ENCODE measurements around the gene COPE.

COPE gene

GRCh38 chr19:18889949-18890745, 29.0 kb downstream of the COPE start:
- H3K36me3 ChIP-seq (ENCODE audit: insufficient read depth, low read length): no peaks in the 10 kb centered on the region

GRCh38 chr19:18886972-18887371, 32.2 kb downstream of the COPE start:
- Histone ChIP-seq H3K4me1 (ENCODE audit: control insufficient read depth, insufficient read depth, low read length, unreplicated experiment) (no peaks in the 10 kb centered on the region), H3K27me3 (ENCODE audit: insufficient read depth, low read length) (no peaks in the 10 kb centered on the region), H2AFZ (ENCODE audit: low read length, unreplicated experiment) (no peak overlapping the region), H3K4me3 (ENCODE audit: low read depth, low read length) (no peak overlapping the region), H3K79me2 (ENCODE audit: control insufficient read depth, insufficient read depth, low read length, unreplicated experiment) (no peaks in the 10 kb centered on the region), H3K27ac (ENCODE audit: low read depth, low read length) (no peak overlapping the region), H3K36me3 (ENCODE audit: insufficient read depth, low read length) (no peaks in the 10 kb centered on the region)

More at GRCh38 chr19:18889949-18890745, 29.0 kb downstream of the COPE start:
- H3K4me3 ChIP-seq (ENCODE audit: low read depth, low read length): no peak overlapping the region
- H3K4me1 ChIP-seq (ENCODE audit: control insufficient read depth, insufficient read depth, low read length, unreplicated experiment): peaks cover 3% of the 10 kb centered on the region
- no peaks in the 10 kb centered on the region for H3K27me3 ChIP-seq (ENCODE audit: insufficient read depth, low read length)
- H3K79me2 ChIP-seq (ENCODE audit: control insufficient read depth, insufficient read depth, low read length, unreplicated experiment): no peaks in the 10 kb centered on the region
- H2AFZ ChIP-seq (ENCODE audit: low read length, unreplicated experiment): no peak overlapping the region
- no peak overlapping the region for H3K27ac ChIP-seq (ENCODE audit: low read depth, low read length)

- H2AFZ ChIP-seq (ENCODE audit: low read length, unreplicated experiment): no peak overlapping the region
- H3K27ac ChIP-seq (ENCODE audit: low read depth, low read length): no peak overlapping the region
- H3K4me3 ChIP-seq (ENCODE audit: low read depth, low read length): no peak overlapping the region
- H3K4me1 ChIP-seq (ENCODE audit: control insufficient read depth, insufficient read depth, low read length, unreplicated experiment): no peaks in the 10 kb centered on the region
- H3K36me3 ChIP-seq (ENCODE audit: insufficient read depth, low read length): no peaks in the 10 kb centered on the region
- no peaks in the 10 kb centered on the region for H3K27me3 ChIP-seq (ENCODE audit: insufficient read depth, low read length)
- no peaks in the 10 kb centered on the region for H3K79me2 ChIP-seq (ENCODE audit: control insufficient read depth, insufficient read depth, low read length, unreplicated experiment)
Measured at GRCh38 chr19:18883526-18884304, 35.5 kb downstream of the COPE start.

- no peak overlapping the region for H2AFZ ChIP-seq (ENCODE audit: low read length, unreplicated experiment)
- no peak overlapping the region for H3K27ac ChIP-seq (ENCODE audit: low read depth, low read length)
- no peaks in the 10 kb centered on the region for H3K79me2 ChIP-seq (ENCODE audit: control insufficient read depth, insufficient read depth, low read length, unreplicated experiment)
- no peaks in the 10 kb centered on the region for H3K27me3 ChIP-seq (ENCODE audit: insufficient read depth, low read length)
- peaks cover 5% of the 10 kb centered on the region; the same call in 1 of the 2 replicates for H3K36me3 ChIP-seq (ENCODE audit: insufficient read depth, low read length)
- no peaks in the 10 kb centered on the region for H3K4me1 ChIP-seq (ENCODE audit: control insufficient read depth, insufficient read depth, low read length, unreplicated experiment)
- no peak overlapping the region for H3K4me3 ChIP-seq (ENCODE audit: low read depth, low read length)
Measured at GRCh38 chr19:18881491-18881890, 37.7 kb downstream of the COPE start.

- Histone ChIP-seq H3K27ac (ENCODE audit: low read depth, low read length) (no peak overlapping the region), H2AFZ (ENCODE audit: low read length, unreplicated experiment) (no peak overlapping the region), H3K4me3 (ENCODE audit: low read depth, low read length) (no peak overlapping the region), H3K27me3 (ENCODE audit: insufficient read depth, low read length) (no peaks in the 10 kb centered on the region), H3K36me3 (ENCODE audit: insufficient read depth, low read length) (peaks cover 5% of the 10 kb centered on the region; the same call in 1 of the 2 replicates), H3K79me2 (ENCODE audit: control insufficient read depth, insufficient read depth, low read length, unreplicated experiment) (no peaks in the 10 kb centered on the region), H3K4me1 (ENCODE audit: control insufficient read depth, insufficient read depth, low read length, unreplicated experiment) (no peaks in the 10 kb centered on the region)
Measured at GRCh38 chr19:18879579-18880373, 39.4 kb downstream of the COPE start.

- H3K4me3 ChIP-seq (ENCODE audit: low read depth, low read length): no peak overlapping the region
- H3K27me3 ChIP-seq (ENCODE audit: insufficient read depth, low read length): no peaks in the 10 kb centered on the region
- H3K27ac ChIP-seq (ENCODE audit: low read depth, low read length): no peak overlapping the region
- H3K36me3 ChIP-seq (ENCODE audit: insufficient read depth, low read length): peaks cover 5% of the 10 kb centered on the region; the same call in 1 of the 2 replicates
- H3K79me2 ChIP-seq (ENCODE audit: control insufficient read depth, insufficient read depth, low read length, unreplicated experiment): no peaks in the 10 kb centered on the region
- H3K4me1 ChIP-seq (ENCODE audit: control insufficient read depth, insufficient read depth, low read length, unreplicated experiment): no peaks in the 10 kb centered on the region
- H2AFZ ChIP-seq (ENCODE audit: low read length, unreplicated experiment): no peak overlapping the region
Measured at GRCh38 chr19:18878858-18879578, 40.2 kb downstream of the COPE start.

- Histone ChIP-seq H3K27ac (ENCODE audit: low read depth, low read length) (no peak overlapping the region), H3K4me1 (ENCODE audit: control insufficient read depth, insufficient read depth, low read length, unreplicated experiment) (no peaks in the 10 kb centered on the region), H2AFZ (ENCODE audit: low read length, unreplicated experiment) (no peak overlapping the region), H3K27me3 (ENCODE audit: insufficient read depth, low read length) (no peaks in the 10 kb centered on the region), H3K79me2 (ENCODE audit: control insufficient read depth, insufficient read depth, low read length, unreplicated experiment) (no peaks in the 10 kb centered on the region), H3K4me3 (ENCODE audit: low read depth, low read length) (no peak overlapping the region), H3K36me3 (ENCODE audit: insufficient read depth, low read length) (peaks cover 5% of the 10 kb centered on the region; the same call in 1 of the 2 replicates)
Measured at GRCh38 chr19:18878058-18878797, 41.0 kb downstream of the COPE start.

- H3K27ac ChIP-seq (ENCODE audit: low read depth, low read length): no peak overlapping the region
Measured at GRCh38 chr19:18876865-18877264, 42.3 kb downstream of the COPE start.

GRCh38 chr19:18875726-18876125, 43.5 kb downstream of the COPE start:
- no peaks in the 10 kb centered on the region for H3K4me1 ChIP-seq (ENCODE audit: control insufficient read depth, insufficient read depth, low read length, unreplicated experiment)
- H3K79me2 ChIP-seq (ENCODE audit: control insufficient read depth, insufficient read depth, low read length, unreplicated experiment): no peaks in the 10 kb centered on the region
- H3K4me3 ChIP-seq (ENCODE audit: low read depth, low read length): no peak overlapping the region
- no peak overlapping the region for H2AFZ ChIP-seq (ENCODE audit: low read length, unreplicated experiment)
- peaks cover 5% of the 10 kb centered on the region; the same call in 1 of the 2 replicates for H3K36me3 ChIP-seq (ENCODE audit: insufficient read depth, low read length)
- no peaks in the 10 kb centered on the region for H3K27me3 ChIP-seq (ENCODE audit: insufficient read depth, low read length)
- H3K27ac ChIP-seq (ENCODE audit: low read depth, low read length): no peak overlapping the region

More at GRCh38 chr19:18876865-18877264, 42.3 kb downstream of the COPE start:
- no peaks in the 10 kb centered on the region for H3K79me2 ChIP-seq (ENCODE audit: control insufficient read depth, insufficient read depth, low read length, unreplicated experiment)
- H3K4me3 ChIP-seq (ENCODE audit: low read depth, low read length): no peak overlapping the region
- H3K27me3 ChIP-seq (ENCODE audit: insufficient read depth, low read length): no peaks in the 10 kb centered on the region
- no peak overlapping the region for H2AFZ ChIP-seq (ENCODE audit: low read length, unreplicated experiment)
- peaks cover 5% of the 10 kb centered on the region; the same call in 1 of the 2 replicates for H3K36me3 ChIP-seq (ENCODE audit: insufficient read depth, low read length)
- no peaks in the 10 kb centered on the region for H3K4me1 ChIP-seq (ENCODE audit: control insufficient read depth, insufficient read depth, low read length, unreplicated experiment)

All from ACC112 (cell line).